Activated CD4-positive, CD25-positive, alpha-beta regulatory T cell treated with anti-CD3 and anti-CD28 coated beads, Interleukin-2, amount 50 U/mL, for 24 hours (primary cell): Measurements from ENCODE around the gene BTN3A1.

ENCODE experiments used
- ATAC-seq, 2 donors: fragments of 150-1000 bp; cut with Tn5 transposase; one replicate each; pipeline ENCODE4 v1.10.0; 2021; ENCODE audit warnings: mild to moderate bottlenecking in 1 of 2, moderate library complexity in 1 of 2

BTN3A1 gene

DNA sequence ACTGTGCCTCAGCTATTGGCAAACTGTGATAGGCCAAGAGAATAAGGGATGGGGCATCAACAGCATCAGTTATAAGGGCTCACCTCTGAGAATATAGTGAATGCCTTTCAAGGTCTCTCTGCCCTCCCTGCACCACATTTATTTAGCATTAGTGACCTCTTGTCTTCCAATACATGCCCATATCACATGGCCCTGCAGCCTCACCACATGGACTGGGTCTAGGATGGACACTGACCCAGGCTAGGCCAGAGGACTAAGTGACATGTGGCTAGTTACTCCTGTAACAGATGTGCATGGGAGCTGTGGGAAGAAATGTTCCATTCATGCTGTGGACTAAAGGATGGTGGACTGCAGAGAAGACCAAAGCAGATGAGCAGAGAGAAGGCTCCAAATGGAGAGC is 22.3 kb upstream of the BTN3A1 start:
- no peak for ATAC-seq

DNA sequence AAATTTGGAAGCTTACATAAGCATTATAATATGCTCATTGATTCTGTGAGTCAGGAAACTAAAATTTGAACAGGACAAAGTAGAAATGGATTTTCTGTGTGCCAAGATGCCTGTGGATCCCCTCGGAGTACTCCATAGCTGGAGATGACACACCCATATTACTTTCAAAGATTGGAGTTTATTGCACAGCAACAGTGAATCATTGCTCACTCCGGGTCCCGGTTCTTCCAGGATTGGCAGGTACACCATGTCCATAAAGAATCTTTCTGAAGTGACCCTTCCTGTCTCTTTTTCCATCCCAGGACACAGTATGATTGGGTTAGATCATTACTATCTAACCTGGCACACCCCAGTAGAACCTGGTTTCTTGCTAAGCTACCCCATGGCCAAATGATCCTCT is 21.8 kb upstream of the BTN3A1 start:
- no peak for ATAC-seq

- ATAC-seq = no peak
Observed at GRCh38 chr6:26382121-26382520, 20.0 kb upstream of the BTN3A1 start.

- peak; percentile 27 to 31 for ATAC-seq
Observed at GRCh38 chr6:26383624-26384417, 18.3 kb upstream of the BTN3A1 start.

DNA sequence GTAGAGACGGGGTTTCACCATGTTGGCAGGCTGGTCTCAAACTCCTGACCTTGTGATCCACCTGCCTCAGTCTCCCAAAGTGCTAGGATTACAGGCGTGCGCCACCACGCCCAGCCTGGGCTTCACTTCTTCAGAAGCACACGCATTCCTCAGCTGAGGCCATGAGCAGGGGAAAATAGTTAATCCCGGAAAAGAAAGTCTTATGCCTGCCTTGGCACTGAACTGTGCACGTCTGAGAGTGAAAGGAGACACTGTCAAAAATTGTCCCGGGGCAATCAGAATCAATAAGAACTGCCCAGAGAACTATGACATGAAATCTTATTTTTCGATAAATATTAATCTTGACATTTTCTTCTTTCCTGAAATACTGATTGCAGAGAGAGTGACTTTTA is 16.3 kb upstream of the BTN3A1 start:
- ATAC-seq = no peak

- no peak for ATAC-seq
Observed at GRCh38 chr6:26387565-26387964, 14.5 kb upstream of the BTN3A1 start.

GRCh38 chr6:26388014-26388413 is 14.1 kb upstream of the BTN3A1 start:
- ATAC-seq = no peak

GRCh38 chr6:26388441-26388840 is 13.6 kb upstream of the BTN3A1 start:
- no peak for ATAC-seq

DNA sequence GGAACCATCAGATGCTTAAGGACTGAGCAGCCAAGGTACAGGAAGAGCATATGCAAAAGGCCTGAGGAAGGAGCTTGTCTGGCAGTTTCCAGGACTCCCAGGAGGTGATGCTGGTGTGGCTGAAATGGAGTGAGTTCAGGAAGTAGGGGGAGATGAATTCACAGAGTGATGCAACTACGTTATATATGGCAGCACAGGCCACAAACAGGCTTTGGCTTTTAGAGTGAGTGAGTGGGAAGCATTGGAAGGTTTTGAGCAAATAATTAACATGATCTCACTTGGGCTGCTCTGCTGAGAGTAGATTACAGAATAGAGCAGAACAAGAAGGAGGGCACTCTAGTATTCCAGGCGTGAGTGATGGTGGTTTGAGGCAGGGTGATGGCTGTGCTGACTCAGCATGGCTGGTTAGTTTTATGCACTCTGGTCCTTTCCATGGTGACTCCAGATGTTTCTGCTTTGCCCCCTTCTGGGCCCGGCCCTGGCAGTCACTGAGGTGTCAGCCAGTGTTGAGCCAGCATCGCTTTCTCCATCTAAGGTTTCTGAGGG is 12.7 kb upstream of the BTN3A1 start:
- no peak for ATAC-seq

- ATAC-seq = no peak
Observed at GRCh38 chr6:26390531-26390930, 11.5 kb upstream of the BTN3A1 start.

DNA sequence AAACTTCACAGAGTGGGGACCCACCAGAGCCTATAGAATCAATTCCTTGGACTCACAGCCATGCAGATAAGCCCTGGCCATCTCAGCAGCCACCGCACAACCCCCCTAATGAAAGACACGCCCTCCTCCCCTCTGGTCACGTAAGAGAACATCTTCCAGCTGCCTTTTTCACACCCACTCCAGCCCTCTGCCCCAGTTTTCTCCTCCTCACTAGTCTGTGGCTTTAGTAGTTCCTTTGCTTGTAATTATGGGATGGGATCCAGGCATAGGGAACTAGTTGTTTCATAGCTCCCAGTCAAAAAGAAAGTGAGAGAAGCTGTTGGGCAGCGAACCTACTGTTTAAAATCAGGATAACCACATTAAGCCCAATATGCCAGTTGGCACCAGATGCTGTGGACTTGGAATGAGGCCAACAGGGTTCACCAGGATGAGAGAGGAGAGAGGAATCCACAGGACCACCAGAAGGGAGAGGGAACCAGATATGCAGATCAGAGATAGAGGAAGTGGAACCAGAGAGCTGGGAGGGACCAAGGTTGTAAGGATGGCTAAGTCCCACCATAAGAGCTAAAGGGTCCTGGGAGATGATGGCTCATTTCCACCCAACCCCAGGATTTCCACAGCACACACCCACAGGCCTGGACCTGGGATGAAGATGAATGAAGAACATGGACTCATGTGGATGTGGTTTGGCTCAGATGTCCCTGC is 9.0 kb upstream of the BTN3A1 start:
- ATAC-seq = no peak

GRCh38 chr6:26394289-26394688 is 7.8 kb upstream of the BTN3A1 start:
- no peak for ATAC-seq

DNA sequence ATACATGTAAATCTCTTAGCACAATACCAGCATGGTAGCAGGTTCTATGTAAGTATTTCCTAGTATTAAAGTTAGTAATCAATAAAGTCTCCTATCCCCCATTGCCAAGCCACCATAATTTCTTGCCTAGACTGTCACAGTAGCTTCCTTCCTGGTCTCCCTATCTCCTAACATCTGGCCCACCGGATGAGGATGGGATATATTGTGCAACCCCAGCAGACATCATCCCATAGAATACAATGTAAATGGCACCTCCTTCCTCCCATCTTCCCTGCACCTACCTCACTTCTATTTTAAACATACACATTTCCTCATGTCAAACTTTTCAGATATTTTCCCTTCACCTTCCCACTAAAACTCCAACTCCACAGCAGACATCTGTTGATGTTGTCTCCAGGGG is 3.5 kb upstream of the BTN3A1 start:
- no peak for ATAC-seq

GRCh38 chr6:26400626-26401025 is 1.4 kb upstream of the BTN3A1 start:
- ATAC-seq = no peak

- ATAC-seq = peak in 1 of 2 donors; percentile 6
Observed at GRCh38 chr6:26401389-26401986, 587 bp upstream of the BTN3A1 start.

DNA sequence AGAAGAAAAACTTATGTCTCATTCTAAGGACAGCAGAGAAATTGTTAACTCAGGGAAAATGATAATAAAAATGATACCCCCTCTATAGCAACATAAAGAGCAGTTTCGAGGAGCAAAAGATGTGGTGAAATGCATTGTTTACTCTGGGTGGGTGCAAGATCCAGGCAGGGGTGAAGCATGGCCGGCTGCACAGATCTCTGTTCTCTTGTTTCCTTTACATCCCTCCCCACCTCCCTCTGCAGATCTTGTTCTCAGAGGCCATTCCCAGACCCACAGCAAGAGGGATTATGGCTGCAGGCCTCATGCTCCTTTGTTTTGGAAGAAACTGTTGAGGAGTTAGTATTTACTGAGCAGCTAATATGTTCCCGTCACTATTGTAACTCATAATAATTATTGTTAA is 1.8 kb downstream of the BTN3A1 start:
- ATAC-seq = no peak

DNA sequence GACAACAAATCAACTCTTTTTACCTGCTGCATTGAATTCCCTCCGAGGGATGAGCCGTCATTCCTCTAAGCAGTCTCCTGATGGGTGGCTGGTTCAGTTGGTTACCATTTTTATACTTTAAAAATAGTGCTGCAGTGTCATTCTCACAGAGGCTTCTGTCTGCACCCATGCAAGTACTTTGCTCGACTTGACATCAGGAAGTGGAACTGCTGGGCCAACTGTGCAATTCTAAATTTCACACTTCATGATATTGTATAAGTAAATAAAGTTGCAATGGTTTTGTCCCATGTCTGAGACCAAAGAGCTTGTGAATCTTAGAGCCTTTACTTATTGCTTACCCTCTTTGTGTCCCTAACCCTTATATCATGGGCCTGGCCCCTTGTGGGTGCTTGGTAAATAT is 2.5 kb downstream of the BTN3A1 start:
- no peak for ATAC-seq

DNA sequence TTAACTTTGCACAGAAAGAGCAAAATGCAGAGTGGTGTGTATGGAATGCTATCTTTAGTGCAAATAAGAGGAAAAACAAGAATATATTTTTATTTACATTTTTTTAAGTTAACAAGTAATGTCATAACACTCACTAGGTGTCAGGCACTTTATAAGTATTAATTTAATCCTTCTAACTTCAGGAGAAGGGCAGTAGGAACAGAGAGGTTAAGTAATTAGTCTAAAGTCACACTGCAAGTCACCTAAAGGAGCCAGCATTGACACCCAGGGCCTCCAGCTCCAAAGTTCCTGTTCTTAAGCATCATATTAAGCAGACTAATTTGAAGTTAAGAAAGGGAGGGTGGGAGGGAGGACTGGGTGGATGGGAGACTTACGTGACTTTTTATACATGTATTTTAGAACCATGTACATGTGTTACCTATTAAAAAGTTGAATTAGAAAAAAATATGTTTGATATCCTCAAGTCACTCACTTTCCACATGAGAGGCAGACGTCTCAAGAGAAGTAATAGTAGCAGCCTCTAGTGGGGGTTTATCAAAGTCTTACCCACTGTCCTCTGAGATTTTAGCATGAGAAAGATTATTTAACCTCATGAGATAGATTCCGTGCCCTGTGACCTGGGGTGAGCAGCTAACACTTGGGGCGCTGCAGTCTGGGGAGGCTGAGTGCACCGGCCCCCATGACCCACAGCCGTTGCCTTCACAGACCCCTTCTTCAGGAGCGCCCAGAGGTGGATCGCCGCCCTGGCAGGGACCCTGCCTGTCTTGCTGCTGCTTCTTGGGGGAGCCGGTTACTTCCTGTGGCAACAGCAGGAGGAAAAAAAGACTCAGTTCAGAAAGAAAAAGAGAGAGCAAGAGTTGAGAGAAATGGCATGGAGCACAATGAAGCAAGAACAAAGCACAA is 7.0 kb downstream of the BTN3A1 start:
- no peak for ATAC-seq

- ATAC-seq = no peak
Observed at GRCh38 chr6:26411751-26412150, 9.7 kb downstream of the BTN3A1 start.

DNA sequence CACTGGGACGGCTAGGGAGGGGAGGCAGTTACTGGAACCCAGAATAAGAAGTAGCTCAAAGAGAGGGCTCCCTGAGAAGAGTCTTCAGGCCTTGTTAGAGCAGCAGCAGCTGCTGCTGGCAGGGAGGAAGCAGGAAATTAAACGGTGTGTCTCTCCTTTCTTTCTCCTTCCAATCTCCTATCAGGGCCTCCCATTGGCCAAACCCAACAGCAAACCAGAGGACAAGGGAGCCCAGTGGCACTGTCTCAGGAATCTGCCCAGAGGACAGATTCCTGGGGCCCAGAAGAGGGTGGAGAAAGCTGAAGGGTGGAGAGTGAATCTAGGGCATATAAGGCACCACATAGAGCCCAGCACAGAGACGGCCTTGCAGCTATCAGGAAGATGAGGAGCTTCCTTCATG is 10.2 kb downstream of the BTN3A1 start:
- no peak for ATAC-seq

GRCh38 chr6:26412954-26413353 is 10.9 kb downstream of the BTN3A1 start:
- ATAC-seq = no peak

- ATAC-seq = no peak
Observed at GRCh38 chr6:26414281-26414680, 12.2 kb downstream of the BTN3A1 start.
